ENCODE data around the gene LGR6.
"Not testable (repeated sequence)": the region's sequence is repeated elsewhere in the genome, so short reads cannot be mapped to it uniquely, and the experiment has no call there.

LGR6 gene

DNA sequence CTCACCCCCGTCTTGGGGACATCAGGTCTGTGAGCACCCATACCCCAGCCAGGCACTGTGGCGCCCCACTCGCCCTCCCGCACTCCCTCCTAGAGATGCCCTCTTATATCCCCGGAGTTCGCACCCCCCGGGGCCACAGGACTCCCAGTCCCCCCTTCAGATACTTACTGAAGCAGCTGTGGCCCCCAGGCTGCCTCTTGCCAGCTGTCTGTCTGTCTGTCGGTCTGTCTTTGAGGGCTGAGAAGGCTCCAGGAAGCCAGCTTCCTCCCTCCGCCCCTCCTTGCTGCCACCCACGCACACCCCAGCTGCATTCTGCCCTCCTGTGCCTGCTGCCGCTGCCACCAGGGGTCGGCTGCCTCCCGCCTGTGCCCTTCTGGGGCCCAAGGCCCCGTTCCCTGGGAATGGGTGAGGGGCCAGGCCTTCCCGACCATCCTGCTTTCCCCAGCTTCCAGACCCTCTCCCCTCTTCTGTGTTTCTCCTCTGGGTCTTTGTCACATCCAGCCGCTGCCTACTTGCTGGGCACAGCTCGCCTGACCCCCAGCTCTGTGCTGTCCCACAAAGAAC, 33.1 kb upstream of the LGR6 start, which contains the start of gene PTPN7:
TSS of gene PTPN7 (minus strand) at position 226 of the 564 bp plus-strand sequence. CDS start 1,200 bp downstream, outside the sequence.
- peak; percentile 65 for DNase-seq

DNA sequence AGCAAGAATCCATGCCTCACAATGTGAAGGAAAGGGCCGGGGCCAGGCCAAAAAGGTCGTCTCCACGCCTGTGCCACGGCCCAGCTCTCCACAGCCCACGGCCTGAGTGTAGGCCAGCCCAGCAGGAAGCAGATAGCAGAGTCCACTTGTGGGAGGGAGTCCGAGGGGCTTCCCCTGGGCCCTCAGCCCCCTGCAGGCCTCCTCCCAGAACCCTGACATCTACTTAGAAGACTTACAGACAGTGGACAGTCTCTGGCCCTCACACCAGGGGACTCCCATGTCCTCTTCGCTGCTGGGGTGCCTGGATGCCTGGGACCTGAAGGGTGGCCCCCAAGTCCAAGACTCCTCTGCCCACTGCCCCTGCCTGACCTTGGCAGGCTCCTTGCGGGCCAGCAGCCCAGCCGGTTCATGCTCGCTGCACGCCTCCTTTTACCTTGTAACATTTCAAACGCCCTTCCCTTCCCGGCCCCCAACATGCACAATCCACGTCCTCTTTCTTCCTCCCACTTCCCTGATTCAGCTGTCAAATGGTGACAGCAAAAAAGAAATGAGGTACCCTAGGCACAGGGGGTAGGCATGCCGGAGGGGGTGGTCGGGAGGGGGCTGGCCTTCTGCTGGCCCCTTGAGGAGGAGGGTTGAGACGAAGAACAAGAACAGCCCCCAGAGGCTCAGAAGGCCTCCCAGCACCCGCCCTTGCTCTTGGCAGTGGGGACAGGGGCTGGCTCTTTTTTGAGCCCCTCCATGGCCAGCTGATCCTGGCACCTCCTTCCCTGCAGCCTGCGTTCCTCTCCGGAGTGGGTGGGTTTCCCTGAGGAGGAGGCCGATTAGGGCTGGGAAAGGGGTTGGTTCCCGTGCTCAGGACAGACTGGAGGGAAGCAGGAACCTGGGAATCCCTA, 32.2 kb upstream of the LGR6 start:
- no peak for DNase-seq

DNA sequence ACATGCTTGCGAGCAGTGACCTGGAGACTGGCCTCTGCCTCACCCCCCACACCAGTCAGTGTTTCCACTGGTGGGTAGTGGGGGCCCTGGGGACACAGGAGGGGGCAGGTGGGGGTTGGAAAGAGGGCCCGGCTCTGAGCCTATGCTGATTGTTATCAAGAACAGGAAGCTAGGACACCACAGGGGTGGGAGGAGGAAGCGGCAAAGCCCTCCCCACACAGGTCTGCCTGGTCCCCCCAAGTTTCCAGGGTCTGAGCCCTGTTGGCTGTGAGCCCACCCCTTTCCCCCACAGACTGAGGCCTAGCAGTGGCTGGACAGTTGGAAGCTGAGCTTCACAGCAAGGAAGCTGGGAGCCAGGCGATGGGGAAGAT, 31.6 kb upstream of the LGR6 start:
- no peak for DNase-seq

DNA sequence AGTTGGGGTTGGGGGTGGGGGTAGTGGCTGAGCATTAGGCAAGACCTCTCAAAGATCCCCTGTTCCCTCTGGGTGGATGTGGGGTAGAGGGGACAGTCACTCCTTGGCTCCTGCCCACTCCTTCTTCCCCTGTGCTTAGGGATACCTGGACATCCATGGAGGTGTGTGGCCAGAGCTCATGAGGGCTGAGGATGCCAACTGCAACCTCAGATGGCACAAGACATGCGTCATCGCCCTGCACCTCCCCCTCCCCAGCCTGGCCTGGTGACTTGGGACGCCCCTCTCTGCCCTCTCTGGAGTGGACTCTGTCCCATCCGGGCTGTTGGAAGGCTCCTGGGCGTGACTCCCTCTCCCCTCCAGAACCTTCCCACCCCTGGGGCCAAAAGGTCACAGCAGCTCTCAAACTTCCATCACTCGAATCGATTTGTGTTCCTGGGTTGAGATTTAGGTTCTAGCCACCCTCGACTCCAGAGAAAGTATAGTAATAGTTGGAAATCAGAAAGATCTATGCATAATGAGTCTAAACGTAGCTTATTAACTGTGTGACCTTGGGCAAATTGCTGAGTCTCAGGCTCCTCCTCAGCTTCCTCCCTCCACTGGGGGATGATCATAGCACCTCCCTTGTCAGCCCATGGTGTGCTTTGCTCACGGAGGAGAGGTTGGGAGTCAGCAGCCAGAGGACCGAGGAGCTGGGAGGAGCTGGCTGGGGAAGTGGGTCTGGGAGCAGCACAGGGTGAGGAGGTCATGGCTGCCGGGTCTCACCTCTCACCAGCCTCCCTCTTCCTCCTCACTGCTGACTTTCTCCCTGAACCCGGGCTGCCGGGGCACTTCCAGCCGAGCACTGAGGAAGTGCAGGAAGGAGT, 30.9 kb upstream of the LGR6 start:
- DNase-seq = no peak

DNA sequence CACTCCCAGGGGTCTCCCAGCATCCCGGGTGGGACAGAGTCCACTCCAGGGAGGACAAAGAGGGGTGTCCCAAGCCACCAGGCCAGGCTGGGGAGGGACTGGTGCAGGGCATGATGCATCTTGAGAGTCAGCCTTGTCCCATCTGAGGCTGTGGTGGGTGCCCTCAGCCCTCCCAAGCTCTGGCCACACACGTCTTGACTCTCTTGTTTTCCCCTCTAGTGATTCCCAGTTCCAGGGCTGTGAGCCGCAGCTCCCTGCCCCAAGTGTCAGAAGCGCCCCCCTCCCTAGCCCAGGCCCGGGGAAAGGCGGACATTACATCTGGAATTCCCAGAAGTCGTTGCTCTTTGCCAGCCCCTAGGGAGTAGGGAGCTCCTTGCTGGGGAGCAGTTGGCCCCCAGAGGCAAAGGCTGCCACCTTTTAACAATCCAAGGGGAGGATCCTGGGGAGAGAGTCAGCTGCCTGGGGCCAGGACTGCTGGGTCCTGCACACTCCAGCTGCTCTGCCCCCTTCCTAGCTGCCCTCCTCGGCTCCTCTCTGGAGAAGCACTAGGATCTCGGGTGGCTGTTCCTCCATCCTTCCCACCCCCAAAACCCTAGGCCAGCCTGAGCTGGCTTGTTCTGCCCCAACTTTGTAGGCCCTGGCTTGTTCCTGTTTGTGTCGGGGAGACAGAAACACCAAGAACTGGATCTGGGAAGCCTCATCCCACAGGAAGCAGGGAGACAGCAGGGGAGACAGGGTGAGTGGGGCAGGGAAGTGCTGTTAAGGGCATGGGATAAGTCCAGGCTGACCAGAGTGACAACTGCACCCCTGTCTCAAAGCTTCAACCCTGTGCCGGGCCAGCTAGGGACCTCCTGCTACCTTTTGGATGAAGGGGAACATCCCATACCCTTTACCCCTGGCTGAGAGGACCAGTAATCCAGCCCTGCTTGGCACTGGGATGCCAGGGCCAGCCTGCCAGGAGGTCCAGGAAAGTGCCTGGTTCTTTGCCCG, 30.0 kb upstream of the LGR6 start:
- DNase-seq = no peak

DNA sequence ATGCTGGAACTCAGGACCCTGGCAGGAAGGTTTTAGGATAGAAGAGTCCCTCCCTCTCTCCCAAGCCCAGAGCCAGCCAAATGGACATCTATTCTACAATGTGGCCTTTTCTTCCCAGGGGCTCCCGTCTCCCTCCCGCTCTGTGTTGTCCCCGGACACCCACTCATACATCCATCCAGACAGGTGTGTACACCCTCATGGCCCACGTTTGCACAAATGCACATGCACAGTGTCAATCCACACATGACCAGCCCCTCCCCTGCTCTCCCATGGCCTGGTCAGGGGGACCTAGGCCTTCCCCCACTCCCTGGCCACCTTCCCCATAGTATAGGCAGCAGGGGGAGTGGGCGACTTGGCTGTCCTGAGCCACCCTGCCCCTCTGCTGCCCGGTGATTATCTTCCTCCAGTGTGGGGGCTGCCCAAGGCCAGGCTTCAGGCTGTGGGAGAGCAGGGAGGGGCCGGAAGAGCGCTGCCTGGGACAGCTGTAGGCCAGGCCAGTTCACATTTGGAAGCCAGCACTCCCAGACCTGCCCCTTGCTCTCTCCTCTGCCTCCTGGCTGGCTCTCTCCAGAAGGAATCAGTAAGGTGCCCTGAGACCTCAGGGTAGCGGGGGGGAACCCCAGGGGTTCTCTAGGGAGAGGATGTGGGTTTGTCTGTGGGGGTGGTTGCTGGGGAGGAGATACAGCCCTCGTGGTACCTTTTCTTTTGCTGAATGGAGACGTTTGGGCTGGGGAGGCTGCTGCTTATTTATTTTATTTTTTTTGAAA, 29.1 kb upstream of the LGR6 start:
- DNase-seq = no peak

DNA sequence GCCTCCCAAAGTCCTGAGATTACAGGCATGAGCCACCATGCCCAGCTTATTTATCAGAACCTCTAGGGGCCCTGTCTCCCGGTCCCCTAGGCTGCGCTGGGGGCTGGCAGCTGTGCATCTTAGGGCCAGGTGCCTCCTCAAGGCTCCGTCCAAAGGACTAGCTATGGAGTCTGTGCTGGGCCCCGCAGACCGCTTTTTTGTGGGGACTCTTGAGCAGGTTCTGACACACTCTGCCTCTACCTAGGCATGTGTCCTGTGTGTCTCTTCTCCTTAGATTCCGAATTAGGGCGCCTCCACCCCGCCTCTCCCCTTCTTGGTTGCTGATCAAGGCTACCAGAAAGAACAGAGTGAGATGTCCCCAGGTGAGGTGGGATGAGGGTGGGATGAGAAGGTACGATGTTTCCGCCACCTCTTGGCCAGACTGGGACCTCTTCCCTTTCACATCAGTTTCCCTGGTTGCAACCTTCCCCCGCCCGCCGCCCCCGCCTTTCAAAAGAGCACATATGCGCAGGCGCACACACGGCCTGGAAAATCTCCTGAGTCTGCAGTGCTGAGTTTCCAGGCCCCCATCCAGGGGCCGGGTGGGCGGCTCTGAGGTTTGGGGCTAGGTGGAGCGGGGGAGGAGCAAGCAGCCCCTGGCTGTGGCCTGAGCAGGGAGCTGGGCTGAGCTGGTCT, 28.2 kb upstream of the LGR6 start:
- no peak for DNase-seq

DNA sequence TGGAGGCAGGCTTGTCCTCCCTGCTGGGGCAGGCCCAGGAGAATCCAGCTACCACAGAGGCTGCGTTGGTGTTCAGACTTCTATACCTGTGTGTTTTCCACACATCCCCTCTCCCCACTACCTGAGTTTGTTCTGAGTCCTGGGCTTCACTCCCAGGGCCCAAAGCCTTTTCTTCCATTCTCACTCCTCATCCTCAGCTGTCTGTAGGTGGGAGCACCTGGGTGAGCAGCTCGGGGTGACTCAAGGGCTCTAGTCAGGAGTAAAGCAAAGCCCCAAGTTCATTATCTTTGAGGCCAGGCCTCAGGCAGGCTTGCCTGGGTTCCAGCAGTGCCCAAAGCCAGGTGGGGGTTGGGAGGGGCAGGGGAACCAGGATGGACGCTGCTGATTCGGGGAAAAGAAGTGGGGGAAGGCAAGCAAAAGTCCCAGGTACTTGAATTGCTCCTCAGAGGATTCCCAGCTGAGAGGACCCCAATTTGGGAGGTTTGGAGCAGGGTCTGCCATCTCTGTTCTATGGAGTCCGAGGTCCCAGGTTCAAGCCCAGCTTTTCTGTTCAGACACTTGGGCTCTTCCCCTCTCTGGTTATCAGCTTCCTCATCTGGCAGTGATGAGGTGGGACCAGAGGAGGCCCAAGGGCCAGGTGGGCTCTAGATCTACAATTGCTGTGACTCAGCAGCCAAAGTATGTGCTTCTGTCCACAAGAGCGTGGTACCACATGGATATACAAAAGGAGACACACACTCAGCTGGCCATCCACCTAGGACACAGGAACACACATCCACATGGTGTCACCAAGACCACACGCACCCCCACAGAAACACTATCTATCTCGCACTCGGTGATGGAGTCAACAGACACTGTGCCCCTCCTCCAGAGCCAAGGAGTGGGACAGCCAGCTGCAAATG, 27.4 kb upstream of the LGR6 start:
- no peak for DNase-seq

DNA sequence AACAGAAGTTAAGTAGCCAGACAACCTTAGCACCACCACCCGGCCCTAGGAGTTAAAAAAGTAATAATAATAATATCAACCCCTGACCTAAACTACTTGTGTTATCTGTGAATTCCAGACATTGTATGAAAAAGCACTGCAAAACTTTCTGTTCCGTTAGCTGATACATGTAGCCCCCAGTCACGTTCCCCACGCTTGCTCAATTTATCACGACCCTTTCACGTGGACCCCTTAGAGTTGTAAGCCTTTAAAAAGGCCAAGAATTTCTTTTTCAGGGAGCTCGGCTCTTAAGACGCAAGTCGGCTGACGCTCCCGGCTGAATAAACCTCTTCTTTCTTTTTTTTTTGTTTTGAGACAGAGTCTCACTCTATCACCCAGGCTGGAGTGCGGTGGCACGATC, 26.5 kb upstream of the LGR6 start:
- not testable (repeated sequence) for DNase-seq

DNA sequence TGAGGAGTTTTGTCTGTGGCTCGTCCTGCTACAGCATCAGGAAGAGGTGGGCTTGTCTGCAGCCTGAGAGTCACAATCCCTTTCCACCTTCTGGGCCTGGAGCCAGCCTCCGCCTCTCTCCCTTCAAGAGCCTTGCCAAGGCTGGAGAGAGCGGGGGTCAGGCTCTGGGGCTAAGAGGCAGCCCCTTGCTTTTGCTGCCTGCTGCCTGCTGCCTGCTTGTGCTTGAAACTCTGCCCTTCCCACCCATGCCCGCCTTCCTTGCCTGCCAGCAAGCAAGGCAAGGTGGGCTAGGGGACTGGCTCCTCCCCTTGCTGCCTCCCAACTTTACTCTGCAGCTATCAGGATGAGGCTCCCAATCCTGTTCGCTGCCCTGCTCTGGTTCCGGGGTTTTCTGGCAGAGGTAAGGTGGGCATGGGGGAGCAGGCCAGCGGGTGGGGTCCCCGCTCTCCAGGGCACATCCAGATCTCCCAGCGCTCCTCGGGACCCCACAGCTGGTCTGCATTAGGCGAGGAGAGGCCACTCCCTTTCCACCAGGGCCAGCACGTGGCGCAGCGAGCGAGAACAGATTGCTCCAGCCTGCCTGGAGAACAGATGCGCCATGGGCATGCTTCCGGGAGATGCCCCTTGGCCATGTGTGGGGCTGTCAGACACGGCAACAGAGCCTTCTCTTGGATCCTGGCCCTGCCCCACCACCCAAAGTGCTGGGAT, 25.7 kb upstream of the LGR6 start:
- DNase-seq = no peak

DNA sequence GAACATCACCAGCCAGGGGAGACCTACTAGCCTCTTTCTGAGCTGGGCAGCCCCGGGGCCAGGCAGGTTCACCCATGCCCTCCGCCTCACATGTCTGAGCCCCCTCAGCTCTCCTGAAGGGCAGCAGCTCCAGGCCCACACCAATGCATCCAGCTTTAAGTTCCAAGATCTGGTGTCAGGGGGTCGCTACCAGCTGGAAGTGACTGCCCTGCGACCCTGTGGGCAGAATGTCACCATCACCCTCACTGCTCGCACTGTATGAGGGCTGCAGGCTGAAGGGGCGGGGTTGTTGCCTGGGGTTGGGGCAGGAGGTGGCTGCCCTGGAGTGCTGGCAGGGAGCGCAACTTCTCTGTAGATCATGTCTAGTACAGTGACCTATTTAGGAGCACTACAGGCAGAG, 24.7 kb upstream of the LGR6 start:
- DNase-seq = no peak

DNA sequence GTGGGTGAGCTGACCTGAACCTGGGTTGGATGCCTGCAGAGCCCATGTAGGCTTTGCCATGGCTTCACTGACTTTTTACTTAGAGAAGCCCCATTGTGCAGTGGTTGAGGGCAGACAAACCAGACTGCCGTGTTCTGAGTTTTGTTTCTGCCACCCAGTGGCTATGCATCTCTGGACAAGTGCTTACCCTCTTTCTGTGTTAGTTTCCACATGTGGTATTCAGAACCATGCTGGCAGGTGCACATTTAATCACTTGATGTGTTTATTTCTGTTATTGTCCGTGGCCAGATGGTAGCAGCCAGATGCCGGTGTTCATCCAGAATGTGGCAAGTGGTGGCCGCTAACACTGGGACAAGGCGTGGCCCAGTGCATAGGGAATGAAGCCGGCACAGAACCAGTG, 22.9 kb upstream of the LGR6 start:
- no peak for DNase-seq

DNA sequence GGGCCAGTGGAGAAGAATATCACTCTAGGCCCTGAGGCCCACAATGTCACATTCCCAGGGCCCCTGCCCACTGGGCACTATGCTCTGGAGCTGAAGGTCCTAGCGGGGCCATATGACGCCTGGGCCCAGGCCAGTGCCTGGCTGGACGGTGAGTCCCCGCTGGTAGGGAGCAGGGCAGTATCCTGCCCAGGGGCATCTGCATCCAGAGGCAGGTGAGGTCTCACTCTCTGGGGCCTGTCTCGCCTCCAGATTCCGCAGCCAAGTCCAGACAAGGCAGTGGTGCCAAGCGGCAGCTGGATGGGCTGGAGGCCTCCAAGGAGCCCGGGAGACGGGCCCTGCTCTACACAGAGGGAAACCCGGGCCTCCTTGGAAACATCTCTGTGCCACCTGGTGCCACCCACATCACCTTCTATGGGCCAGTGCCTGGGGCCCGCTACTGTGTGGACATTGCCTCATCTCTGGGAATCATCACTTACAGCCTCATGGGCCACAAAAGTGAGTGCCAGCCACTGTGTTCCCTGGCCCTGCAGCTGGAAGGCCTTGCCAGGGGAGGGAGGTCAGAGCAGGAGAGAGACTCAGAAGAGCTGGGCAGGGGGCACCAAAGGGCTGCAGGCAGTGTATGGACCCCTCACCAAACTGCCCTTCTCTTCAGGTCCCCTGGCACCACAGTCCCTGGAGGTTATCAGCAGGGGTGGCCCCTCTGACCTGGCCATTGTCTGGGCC, 22.1 kb upstream of the LGR6 start:
- no peak for DNase-seq

DNA sequence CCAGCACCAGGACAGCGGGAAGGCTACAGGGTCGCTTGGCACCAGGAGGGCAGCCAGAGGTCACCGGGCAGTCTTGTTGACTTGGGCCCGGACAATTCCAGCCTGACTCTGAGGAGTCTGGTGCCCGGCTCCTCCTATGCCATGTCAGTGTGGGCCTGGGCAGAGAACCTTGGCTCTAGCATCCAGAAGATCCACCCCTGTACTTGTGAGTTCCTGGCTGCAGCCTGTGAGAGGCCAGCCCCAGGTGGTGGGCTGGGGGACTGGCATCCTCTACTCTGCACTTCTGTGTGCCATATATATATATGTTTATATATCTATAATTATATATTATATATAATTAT, 21.6 kb upstream of the LGR6 start:
- no peak for DNase-seq

DNA sequence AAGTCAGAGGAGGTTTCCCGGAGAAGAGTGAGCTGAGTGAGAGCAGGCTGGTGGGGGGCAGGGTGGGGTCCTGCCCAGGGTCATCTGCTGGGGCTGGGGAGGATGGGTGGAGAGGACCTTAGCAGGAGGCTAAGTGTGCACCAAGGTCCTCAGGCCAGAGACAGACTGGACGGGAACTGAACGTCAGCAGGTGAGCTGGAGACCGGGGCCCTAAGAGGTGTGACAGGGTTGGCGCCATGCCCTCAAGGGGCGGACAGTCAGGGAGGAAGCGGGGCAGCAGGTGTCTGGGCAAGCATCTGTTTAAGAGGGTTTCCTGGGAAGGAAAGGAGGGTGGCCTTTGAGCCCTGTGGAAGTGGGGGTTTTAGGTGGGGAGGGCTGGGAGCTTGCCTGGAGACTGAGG, 19.6 kb upstream of the LGR6 start:
- no peak for DNase-seq

DNA sequence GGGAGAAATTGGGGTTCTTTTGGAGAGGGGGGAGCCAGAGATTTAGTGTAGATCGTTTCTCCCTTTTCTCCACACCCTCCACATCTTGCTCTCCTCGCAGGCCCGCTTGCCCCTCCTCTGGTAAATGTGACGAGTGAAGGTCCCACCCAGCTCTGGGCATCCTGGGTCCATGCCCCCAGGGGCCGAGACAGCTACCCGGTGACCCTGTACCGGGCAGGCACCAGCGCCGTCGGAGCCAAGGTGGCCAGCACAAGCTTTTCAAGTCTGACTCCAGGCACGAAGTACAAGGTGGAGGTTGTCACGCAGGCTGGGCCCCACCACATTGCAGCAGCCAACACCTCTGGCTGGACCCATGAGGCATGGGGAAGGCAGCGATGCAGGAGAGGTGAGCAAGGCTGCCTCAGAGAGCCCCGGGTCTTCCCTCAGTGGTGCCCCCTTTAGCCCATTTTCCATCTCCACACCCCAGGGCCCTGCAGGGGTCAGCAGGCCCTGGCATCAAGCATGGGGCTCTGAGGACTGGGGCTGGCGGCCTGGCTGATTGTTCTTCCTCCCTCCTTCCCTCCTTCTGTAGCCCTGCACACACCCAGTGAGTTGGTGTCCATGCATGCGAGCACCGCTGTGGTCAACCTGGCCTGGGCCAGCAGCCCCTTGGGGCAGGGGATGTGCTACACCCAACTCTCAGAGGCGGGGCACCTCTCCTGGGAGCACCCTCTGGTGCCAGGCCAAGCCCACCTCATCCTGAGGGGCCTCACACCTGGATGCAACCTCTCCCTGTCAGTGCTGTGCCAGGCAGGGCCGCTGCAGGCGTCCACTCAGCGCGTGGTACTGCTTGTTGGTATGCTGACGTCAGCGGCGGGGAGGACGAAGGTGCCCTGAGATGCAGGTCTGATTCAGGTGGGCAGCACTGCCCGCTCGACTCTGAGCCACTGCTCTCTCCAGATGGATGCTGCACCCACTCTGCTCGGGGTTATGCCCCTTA, 16.4 kb upstream of the LGR6 start:
- no peak for DNase-seq
